ENCODE data around the gene PRIM2.
"Not testable (repeated sequence)": the region's sequence is repeated elsewhere in the genome, so short reads cannot be mapped to it uniquely, and the experiment has no call there.

Gene PRIM2

GRCh38 chr6:57283911-57284455 lies 33.4 kb upstream of the PRIM2 start:
- no peaks in the 10 kb centered on the region for H3K27me3 ChIP-seq (ENCODE audit: insufficient read depth, low read depth)
- H3K79me2 ChIP-seq (ENCODE audit: insufficient read depth, low read depth): no peaks in the 10 kb centered on the region
- no peak overlapping the region for H3K4me2 ChIP-seq
- no peak overlapping the region for H2AFZ ChIP-seq (ENCODE audit: low read depth)
- H4K20me1 ChIP-seq (ENCODE audit: insufficient read depth): no peaks in the 10 kb centered on the region
- no peak overlapping the region for H3K9ac ChIP-seq
- no peaks in the 10 kb centered on the region for H3K4me1 ChIP-seq (ENCODE audit: low read depth, poor library complexity, severe bottlenecking)
- H3K36me3 ChIP-seq (ENCODE audit: insufficient read depth): no peaks in the 10 kb centered on the region
- no peak for TF ChIP-seq CTCF (conservative IDR thresholded peaks at IDR 0.05; ENCODE audit: low read depth, low read length)
- H3K4me3 ChIP-seq (IDR thresholded peaks at IDR 0.05; ENCODE audit: insufficient read depth, low read depth, low read length): no peak overlapping the region
- H3K27ac ChIP-seq: no peak overlapping the region

GRCh38 chr6:57288136-57288535 lies 29.3 kb upstream of the PRIM2 start:
- H3K9ac ChIP-seq; H3K36me3 ChIP-seq (ENCODE audit: insufficient read depth); H3K27me3 ChIP-seq (ENCODE audit: insufficient read depth, low read depth); H3K4me1 ChIP-seq (ENCODE audit: low read depth, poor library complexity, severe bottlenecking); H3K4me3 ChIP-seq (IDR thresholded peaks at IDR 0.05; ENCODE audit: insufficient read depth, low read depth, low read length); H2AFZ ChIP-seq (ENCODE audit: low read depth); H3K79me2 ChIP-seq (ENCODE audit: insufficient read depth, low read depth); H3K4me2 ChIP-seq; H3K27ac ChIP-seq; H4K20me1 ChIP-seq (ENCODE audit: insufficient read depth): not testable (repeated sequence)

- H3K4me1 ChIP-seq (ENCODE audit: low read depth, poor library complexity, severe bottlenecking); H3K9ac ChIP-seq; H3K27me3 ChIP-seq (ENCODE audit: insufficient read depth, low read depth); H2AFZ ChIP-seq (ENCODE audit: low read depth); H4K20me1 ChIP-seq (ENCODE audit: insufficient read depth); H3K27ac ChIP-seq; H3K4me3 ChIP-seq (IDR thresholded peaks at IDR 0.05; ENCODE audit: insufficient read depth, low read depth, low read length); H3K36me3 ChIP-seq (ENCODE audit: insufficient read depth); H3K79me2 ChIP-seq (ENCODE audit: insufficient read depth, low read depth); H3K4me2 ChIP-seq: not testable (repeated sequence)
Observed at GRCh38 chr6:57293472-57293871, 24.0 kb upstream of the PRIM2 start.

GRCh38 chr6:57294862-57295445 lies 22.5 kb upstream of the PRIM2 start:
- Histone ChIP-seq H4K20me1 (ENCODE audit: insufficient read depth) (no peaks in the 10 kb centered on the region), H3K27me3 (ENCODE audit: insufficient read depth, low read depth) (no peaks in the 10 kb centered on the region), H3K4me1 (ENCODE audit: low read depth, poor library complexity, severe bottlenecking) (no peaks in the 10 kb centered on the region), H3K36me3 (ENCODE audit: insufficient read depth) (no peaks in the 10 kb centered on the region), H3K79me2 (ENCODE audit: insufficient read depth, low read depth) (no peaks in the 10 kb centered on the region), H3K9ac (no peak overlapping the region), H2AFZ (ENCODE audit: low read depth) (no peak overlapping the region), H3K4me3 (IDR thresholded peaks at IDR 0.05; ENCODE audit: insufficient read depth, low read depth, low read length) (no peak overlapping the region), H3K27ac (no peak overlapping the region), H3K4me2 (no peak overlapping the region)
- TF ChIP-seq CTCF (conservative IDR thresholded peaks at IDR 0.05; ENCODE audit: low read depth, low read length): no peak

- H3K27me3 ChIP-seq (ENCODE audit: insufficient read depth, low read depth): no peaks in the 10 kb centered on the region
- H3K9ac ChIP-seq: no peak overlapping the region
- H3K36me3 ChIP-seq (ENCODE audit: insufficient read depth): no peaks in the 10 kb centered on the region
- H3K4me2 ChIP-seq: no peak overlapping the region
- H3K27ac ChIP-seq: no peak overlapping the region
- H3K4me1 ChIP-seq (ENCODE audit: low read depth, poor library complexity, severe bottlenecking): no peaks in the 10 kb centered on the region
- TF ChIP-seq CTCF (conservative IDR thresholded peaks at IDR 0.05; ENCODE audit: low read depth, low read length): no peak
- no peaks in the 10 kb centered on the region for H3K79me2 ChIP-seq (ENCODE audit: insufficient read depth, low read depth)
- H4K20me1 ChIP-seq (ENCODE audit: insufficient read depth): no peaks in the 10 kb centered on the region
- no peak overlapping the region for H2AFZ ChIP-seq (ENCODE audit: low read depth)
- H3K4me3 ChIP-seq (IDR thresholded peaks at IDR 0.05; ENCODE audit: insufficient read depth, low read depth, low read length): no peak overlapping the region
Observed at GRCh38 chr6:57297505-57297904, 19.9 kb upstream of the PRIM2 start.
